ENCODE data around the gene CCDC106. TPM values are rescaled to one million over a fixed set of nuclear protein-coding genes. Genes with fewer than 3 reads are reported as not detected.

Gene CCDC106
- total RNA-seq, 1 donor from 2014 or later, result 8.0 TPM

DNA sequence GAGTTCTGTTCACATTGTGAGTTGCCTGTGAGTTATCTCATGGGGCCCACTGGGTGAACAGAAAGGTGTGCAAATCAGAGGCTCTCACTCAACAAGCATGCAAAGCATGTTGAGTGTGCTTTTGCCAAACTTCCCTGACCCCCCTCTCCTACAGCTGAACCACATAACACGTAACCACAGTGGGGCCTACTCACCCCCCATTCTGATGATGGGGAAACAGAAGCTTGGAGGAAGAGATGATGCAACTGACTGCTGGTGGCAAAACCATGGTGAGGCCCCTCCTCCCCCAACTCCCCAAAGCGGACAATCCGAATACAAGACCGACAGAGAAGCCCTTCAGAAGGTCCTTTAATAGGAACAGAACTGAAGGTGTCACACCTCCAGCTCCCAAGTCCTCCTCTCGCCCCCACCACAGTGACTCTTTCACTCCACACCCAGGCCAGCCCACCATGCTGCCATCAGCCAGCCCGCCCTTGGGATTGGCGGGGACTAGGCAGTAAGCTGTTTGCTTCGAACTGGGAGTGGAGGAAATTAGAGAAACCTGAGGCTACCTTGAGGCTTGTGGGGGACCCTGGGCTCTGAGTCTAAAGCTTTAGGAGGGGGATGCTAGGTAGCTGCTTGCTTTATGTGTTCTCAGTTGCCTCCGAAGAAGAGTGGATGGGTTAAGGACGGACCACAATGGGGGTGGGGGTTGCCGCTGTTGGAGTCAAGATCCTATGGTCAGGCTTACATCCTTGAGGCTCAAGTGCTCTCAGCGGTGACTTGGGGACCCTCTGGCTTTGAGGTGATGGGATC lies 27.4 kb upstream of the CCDC106 start:
- Mint-ChIP-seq H3K9me3 (no peaks in the 10 kb centered on the region), H3K27ac (no peak overlapping the region), H3K27me3 (no peaks in the 10 kb centered on the region), H3K36me3 (ENCODE audit: low read depth) (peaks cover 11% of the 10 kb centered on the region), H3K4me1 (peaks cover 26% of the 10 kb centered on the region), H3K4me3 (no peak overlapping the region)
- no peak for DNase-seq
- intact Hi-C loops (cut with micrococcal nuclease), result loop anchor here (5.0 to 10.0 kb wide), 2 partner anchors 38 to 1156 kb away; partner anchors contain the start of genes LENG9 and ZNF579

DNA sequence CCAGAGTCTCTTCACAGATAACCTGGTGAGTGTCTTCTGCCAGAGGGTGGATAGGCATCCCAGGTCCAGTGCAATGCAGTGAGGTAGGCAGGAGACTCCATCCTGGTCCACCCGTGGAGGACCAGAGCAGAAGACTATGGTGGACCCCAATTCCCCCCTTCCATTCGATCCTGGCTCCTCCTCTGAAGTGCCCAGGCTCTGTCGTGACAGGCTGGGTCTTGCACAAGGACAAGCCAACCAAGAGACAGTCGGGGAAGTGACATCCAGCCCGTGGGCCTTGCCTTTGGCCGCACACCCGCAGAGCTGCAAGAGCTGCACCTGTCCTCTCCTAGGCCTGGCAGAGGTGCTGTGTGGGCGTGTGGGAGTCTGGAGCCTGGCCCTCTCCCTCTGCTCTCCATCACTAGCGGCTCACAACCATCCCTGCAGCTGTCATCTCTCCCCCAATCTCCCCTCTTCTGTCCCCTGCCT lies 26.8 kb upstream of the CCDC106 start:
- DNase-seq, result no peak
- H3K27me3 Mint-ChIP-seq, result no peaks in the 10 kb centered on the region
- no peak overlapping the region for H3K27ac Mint-ChIP-seq
- H3K9me3 Mint-ChIP-seq, result no peaks in the 10 kb centered on the region
- H3K36me3 Mint-ChIP-seq (ENCODE audit: low read depth), result peaks cover 11% of the 10 kb centered on the region
- intact Hi-C loops (cut with micrococcal nuclease), result loop anchor here (5.0 to 10.0 kb wide), 2 partner anchors 39 to 1156 kb away; partner anchors contain the start of genes LENG9 and ZNF579
- H3K4me3 Mint-ChIP-seq, result no peak overlapping the region
- H3K4me1 Mint-ChIP-seq, result peaks cover 30% of the 10 kb centered on the region

DNA sequence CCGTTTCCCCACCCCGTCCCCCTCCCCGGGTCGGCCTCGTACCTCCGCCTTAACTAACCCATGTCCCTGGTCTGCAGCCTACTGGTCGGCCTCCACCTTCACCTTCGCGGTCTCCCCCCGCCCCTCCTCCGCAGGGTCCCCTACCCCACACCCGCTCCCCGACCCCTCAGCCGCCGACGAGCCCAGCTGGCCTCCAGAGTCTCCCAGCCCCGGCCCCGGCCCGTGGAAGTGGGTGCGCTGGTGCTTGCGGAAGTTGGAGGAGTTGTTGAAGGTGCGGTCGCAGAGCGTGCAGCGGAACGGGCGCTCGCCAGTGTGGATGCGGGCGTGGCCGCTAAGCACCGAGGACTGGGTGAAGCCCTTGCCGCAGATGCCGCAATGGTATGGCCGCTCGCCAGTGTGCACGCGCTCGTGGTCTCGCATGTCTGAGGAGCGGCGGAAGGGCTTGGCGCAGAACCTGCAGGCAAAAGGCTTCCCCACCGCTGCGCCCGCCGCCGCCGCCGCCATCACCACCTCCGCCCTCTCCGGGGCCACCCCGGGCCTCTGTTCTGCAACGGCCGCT lies 26.3 kb upstream of the CCDC106 start:
- H3K4me3 Mint-ChIP-seq, result no peak overlapping the region
- H3K9me3 Mint-ChIP-seq, result no peaks in the 10 kb centered on the region
- peaks cover under 1% of the 10 kb centered on the region for H3K27me3 Mint-ChIP-seq
- peaks cover 10% of the 10 kb centered on the region for H3K36me3 Mint-ChIP-seq (ENCODE audit: low read depth)
- intact Hi-C loops (cut with micrococcal nuclease), result loop anchor here (5.0 to 10.0 kb wide), 2 partner anchors 39 to 1157 kb away; partner anchors contain the start of genes LENG9 and ZNF579
- no peak overlapping the region for H3K27ac Mint-ChIP-seq
- no peak for DNase-seq
- peaks cover 35% of the 10 kb centered on the region for H3K4me1 Mint-ChIP-seq

DNA sequence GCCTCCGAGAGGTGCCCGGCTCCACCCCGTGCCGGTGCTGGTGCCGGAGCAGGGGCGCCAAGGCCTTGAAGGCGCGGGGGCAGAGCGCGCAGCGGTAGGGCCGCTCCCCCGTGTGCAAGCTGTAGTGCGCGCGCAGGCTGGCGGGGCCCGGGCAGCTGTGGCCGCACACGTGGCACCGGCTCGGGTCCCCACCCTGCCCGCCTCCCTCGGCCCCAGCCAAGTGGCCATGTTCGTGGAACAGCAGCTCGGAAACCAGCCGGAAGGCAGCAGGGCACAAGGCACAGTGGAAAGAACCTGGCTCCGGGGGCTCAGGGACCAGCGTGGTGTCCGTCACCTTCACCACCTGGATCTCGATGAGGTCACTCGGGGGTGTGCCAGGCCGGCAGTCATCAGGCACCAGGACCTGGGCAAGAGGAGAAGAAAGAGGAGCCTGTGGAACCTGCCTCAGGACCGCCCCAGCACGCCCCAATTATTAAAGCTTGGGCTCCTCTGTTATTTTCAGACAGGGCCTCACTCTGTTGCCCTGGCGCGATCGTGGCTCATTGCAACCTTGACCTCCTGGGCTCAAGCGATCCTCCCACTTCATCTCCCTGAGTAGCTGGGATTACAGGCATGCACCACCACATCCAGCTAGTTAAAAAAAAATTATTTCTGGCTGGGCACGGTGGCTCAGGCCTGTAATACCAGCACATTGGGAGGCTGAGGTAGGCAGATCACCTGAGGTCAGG lies 25.6 kb upstream of the CCDC106 start:
- Mint-ChIP-seq H3K27me3 (peaks cover 3% of the 10 kb centered on the region), H3K9me3 (no peaks in the 10 kb centered on the region), H3K36me3 (ENCODE audit: low read depth) (peaks cover 5% of the 10 kb centered on the region), H3K4me1 (peaks cover 40% of the 10 kb centered on the region), H3K4me3 (no peak overlapping the region), H3K27ac (no peak overlapping the region)
- DNase-seq, result no peak
- intact Hi-C loops (cut with micrococcal nuclease), result loop anchor here (5.0 to 10.0 kb wide), 2 partner anchors 40 to 1158 kb away; partner anchors contain the start of genes LENG9 and ZNF579

DNA sequence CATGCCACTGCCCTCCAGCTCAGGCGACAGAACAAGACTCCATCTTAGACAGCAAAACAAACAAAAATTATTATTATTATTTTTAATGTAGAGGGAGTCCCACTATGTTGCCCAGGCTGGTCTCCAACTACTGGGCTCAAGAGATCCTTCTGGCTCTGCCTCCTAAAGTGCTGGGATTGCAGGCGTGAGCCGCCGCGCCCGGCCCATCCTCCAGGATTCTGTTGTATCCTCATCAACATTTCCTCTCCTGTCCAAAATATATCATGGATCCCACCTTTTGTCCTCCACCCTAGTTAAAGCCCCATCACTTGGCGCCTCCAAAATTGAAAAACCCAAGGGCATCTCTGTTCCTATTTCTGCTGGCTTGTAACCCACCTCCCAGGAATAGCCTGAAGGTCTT lies 24.9 kb upstream of the CCDC106 start:
- intact Hi-C loops (cut with micrococcal nuclease), result loop anchor here (5.0 to 10.0 kb wide), 2 partner anchors 41 to 1158 kb away; partner anchors contain the start of genes LENG9 and ZNF579
- no peak for DNase-seq
- H3K27me3 Mint-ChIP-seq, result peaks cover 8% of the 10 kb centered on the region
- peaks cover 1% of the 10 kb centered on the region for H3K36me3 Mint-ChIP-seq (ENCODE audit: low read depth)
- H3K4me3 Mint-ChIP-seq, result no peak overlapping the region
- H3K9me3 Mint-ChIP-seq, result no peaks in the 10 kb centered on the region
- H3K4me1 Mint-ChIP-seq, result peaks cover 43% of the 10 kb centered on the region
- H3K27ac Mint-ChIP-seq, result no peak overlapping the region

DNA sequence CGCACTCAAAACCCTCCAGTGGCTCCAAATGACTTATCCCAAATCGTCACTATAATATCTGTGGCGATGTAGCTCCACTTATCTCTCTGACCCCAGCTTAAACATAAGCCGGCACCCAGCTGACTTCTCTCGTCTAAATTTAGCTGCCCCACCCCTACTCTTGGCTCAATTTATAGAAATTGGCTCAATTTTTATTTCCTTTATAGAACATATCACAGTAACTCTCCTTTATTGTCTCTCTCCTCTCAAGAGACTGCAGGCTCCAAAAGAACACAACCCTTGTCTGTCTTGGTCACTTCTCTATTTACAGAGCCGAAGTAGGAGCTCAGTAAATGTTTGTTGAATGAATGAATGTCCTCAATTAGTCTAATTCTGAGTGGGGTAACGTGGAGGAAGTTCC lies 24.5 kb upstream of the CCDC106 start:
- Mint-ChIP-seq H3K4me3 (peak overlapping the region; percentile 96), H3K27me3 (peaks cover 9% of the 10 kb centered on the region), H3K36me3 (ENCODE audit: low read depth) (peaks cover 1% of the 10 kb centered on the region), H3K27ac (no peak overlapping the region), H3K9me3 (no peaks in the 10 kb centered on the region), H3K4me1 (peaks cover 43% of the 10 kb centered on the region)
- DNase-seq, result no peak
- intact Hi-C loops (cut with micrococcal nuclease), result loop anchor here (5.0 to 10.0 kb wide), 2 partner anchors 41 to 1159 kb away; partner anchors contain the start of genes LENG9 and ZNF579

DNA sequence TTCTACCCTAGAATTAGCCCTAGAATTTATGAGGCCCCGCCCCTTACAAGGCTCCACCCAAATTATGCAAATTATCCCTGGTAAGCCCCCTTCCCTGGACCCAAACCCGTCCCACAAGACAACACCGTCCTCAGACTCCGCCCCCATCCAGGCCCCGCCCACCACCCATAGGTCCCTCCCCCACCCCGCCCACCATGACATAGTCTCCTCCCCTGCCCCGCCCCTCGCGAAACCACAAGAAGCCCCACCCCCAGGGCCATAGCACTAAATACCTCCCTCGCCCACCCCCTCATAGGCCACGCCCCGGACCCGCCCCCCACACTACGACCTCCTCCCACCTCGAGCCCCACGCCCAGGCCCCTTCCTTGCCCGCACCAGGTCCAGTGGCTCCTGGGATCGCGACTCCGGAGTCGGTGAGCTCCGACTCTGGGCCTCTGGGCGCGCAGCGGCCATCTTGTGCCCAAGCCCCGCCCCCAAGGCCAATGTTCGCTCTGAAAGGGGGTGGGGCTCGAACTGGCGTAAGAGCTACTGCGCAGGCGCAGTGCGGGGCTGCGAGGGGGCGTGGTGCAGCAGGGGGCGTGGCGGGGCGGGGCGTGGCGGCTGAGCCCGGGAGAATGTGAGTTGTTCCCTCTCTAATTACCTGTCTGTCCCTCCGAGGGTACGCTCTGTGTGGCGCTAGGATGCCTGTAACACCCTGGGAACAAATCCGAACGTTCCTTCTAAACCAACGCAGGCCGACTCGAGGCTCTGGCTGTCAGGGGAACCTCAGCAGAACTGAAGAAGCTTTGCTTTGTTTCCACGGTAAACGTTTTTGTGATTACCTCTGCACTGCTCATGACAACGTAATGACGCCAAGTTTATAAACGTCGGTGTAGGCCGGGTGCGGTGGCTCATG lies 23.7 kb upstream of the CCDC106 start, which contains the start of gene ZNF784:
ZNF784 (minus strand) TSS at position 458 of the 895 bp plus-strand sequence; CDS start at position 453, 5 bp downstream.
- Mint-ChIP-seq H3K27me3 (peaks cover 13% of the 10 kb centered on the region), H3K36me3 (ENCODE audit: low read depth) (peaks cover 1% of the 10 kb centered on the region), H3K27ac (peak within 1 kb of the TSS; percentile 99), H3K4me3 (peak within 1 kb of the TSS; percentile 96), H3K9me3 (no peaks in the 10 kb centered on the region), H3K4me1 (peaks cover 43% of the 10 kb centered on the region)
- DNase-seq, result peak; percentile 98
- intact Hi-C loops (cut with micrococcal nuclease), result loop anchor here (1.0 to 10.0 kb wide), 7 partner anchors 8 to 1160 kb away; partner anchors contain the start of genes FIZ1, LENG9, ZNF579 and ZNF865

DNA sequence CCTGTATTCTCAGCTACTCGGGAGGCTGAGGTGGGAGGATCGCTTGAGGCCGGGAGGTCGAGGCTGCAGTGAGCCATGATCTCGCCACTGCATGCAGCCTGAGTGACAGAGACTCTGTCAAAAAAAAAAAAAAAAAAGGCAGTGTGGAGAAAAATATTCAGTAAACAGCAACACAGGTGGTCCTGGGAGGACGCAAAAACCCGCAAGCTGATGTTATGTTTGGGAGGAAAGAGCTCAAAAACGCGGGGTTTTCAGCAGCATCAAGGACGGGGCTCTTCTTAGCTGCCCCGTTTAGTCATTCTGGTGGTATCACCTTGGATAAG lies 23.0 kb upstream of the CCDC106 start:
- Mint-ChIP-seq H3K9me3 (no peaks in the 10 kb centered on the region), H3K27ac (peak overlapping the region; percentile 99), H3K4me1 (peaks cover 43% of the 10 kb centered on the region), H3K4me3 (peak overlapping the region; percentile 96), H3K27me3 (peaks cover 13% of the 10 kb centered on the region), H3K36me3 (ENCODE audit: low read depth) (peaks cover 1% of the 10 kb centered on the region)
- intact Hi-C loops (cut with micrococcal nuclease), result loop anchor here (10.0 kb wide), 1 partner anchor 1160 kb away; the partner anchor contains the start of gene LENG9
- no peak for DNase-seq

DNA sequence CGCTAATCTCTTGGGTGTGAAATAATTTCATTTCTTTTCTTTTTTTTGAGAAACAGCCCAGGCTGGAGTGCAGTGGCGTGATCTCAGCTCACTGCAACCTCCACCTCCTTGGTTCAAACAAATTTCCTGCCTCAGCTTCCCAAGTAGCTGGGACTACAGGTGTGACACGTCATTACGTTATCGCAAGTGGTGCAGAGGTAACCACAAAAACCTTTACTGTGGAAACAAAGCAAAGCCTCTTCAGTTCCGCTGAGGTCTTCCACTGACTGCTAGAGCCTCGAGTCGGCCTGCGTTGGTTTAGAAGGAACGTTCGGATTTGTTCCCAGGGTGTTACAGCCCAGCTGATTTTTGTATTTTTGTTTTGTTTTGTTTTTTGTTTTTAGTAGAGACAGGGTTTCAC lies 21.7 kb upstream of the CCDC106 start:
- DNase-seq, result peak; percentile 92
- Mint-ChIP-seq H3K4me1 (peaks cover 34% of the 10 kb centered on the region), H3K4me3 (peak overlapping the region; percentile 75), H3K9me3 (no peaks in the 10 kb centered on the region), H3K27me3 (peaks cover 14% of the 10 kb centered on the region), H3K36me3 (ENCODE audit: low read depth) (peaks cover 1% of the 10 kb centered on the region), H3K27ac (peak overlapping the region; percentile 84)
- intact Hi-C loops (cut with micrococcal nuclease), result loop anchor here (10.0 kb wide), 1 partner anchor 1162 kb away; the partner anchor contains the start of gene LENG9

DNA sequence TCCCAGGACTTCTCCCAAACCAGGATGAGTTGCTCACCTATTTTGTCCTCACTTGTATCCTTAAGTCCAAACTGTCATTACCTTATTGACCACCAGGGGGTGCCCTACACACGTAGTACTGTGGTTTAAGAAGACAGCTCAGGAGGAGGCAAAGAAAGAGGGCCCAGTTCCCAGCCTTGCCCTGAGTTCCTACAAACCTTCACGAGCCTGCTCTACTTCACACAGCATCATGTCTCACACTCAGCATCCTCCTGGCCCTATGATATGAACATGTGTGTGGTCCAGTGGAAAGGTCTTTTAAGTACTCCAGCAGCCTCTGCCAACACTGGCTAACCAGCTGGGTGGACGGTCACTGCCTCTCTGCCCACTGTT lies 15.6 kb upstream of the CCDC106 start:
- DNase-seq, result peak; percentile 97
- peaks cover 38% of the 10 kb centered on the region for H3K4me1 Mint-ChIP-seq
- H3K9me3 Mint-ChIP-seq, result no peaks in the 10 kb centered on the region
- H3K27ac Mint-ChIP-seq, result peak overlapping the region; percentile 3
- no peak overlapping the region for H3K4me3 Mint-ChIP-seq
- intact Hi-C loops (cut with micrococcal nuclease), result loop anchor here (1.0 kb wide), 2 partner anchors 8 to 21 kb away; partner anchors contain the start of gene ZNF784
- peaks cover 17% of the 10 kb centered on the region for H3K36me3 Mint-ChIP-seq (ENCODE audit: low read depth)
- H3K27me3 Mint-ChIP-seq, result peaks cover 13% of the 10 kb centered on the region

DNA sequence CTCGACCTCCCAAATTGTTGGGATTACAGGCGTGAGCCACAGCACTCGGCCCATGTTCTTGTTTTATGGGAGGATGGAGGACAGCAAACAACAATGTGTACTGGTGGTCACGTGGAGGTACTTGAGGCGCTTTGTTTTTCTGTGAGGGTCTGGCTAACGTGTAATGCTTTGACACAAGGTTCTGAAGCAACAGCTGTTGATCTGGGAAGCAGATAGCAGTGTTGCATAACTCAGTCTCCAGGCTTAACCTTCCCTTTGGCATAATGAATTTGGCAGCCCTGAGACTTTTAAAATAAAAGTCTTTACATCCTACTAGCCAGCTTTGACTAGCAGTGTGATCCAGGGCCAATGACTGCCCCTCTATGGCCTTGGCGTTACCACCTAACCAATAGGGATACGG lies 14.2 kb upstream of the CCDC106 start:
- intact Hi-C loops (cut with micrococcal nuclease), result loop anchor here (2.0 kb wide), 1 partner anchor 41 kb away; the partner anchor contains the start of gene EPN1
- peaks cover 44% of the 10 kb centered on the region for H3K4me1 Mint-ChIP-seq
- H3K9me3 Mint-ChIP-seq, result peaks cover under 1% of the 10 kb centered on the region
- DNase-seq, result no peak
- H3K27me3 Mint-ChIP-seq, result peaks cover 6% of the 10 kb centered on the region
- H3K36me3 Mint-ChIP-seq (ENCODE audit: low read depth), result peaks cover 26% of the 10 kb centered on the region
- no peak overlapping the region for H3K27ac Mint-ChIP-seq
- no peak overlapping the region for H3K4me3 Mint-ChIP-seq

DNA sequence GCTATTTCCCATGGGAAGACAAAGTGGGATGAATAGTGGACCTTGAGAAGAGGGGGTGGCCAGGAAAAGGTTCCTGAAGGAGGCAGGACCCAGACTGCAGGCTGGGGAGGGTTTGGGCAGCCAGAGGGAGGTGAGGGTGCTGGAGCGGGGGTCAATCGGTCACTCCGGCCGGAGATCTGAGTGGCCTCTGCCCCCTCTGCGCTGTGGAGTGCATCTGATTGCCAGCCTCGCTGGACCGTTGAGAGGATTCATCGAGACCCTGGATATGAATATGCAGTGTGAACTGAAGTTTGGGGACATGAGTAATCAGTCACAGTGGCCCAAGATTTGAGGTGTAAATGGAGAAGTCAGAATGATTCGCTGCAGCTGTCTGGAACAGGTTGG lies 12.7 kb upstream of the CCDC106 start:
- Mint-ChIP-seq H3K27me3 (peaks cover 3% of the 10 kb centered on the region), H3K9me3 (peaks cover 3% of the 10 kb centered on the region), H3K4me1 (peaks cover 49% of the 10 kb centered on the region), H3K4me3 (peak overlapping the region; percentile 100), H3K36me3 (ENCODE audit: low read depth) (peaks cover 33% of the 10 kb centered on the region), H3K27ac (peak overlapping the region; percentile 100)
- intact Hi-C loops (cut with micrococcal nuclease), result loop anchor here (1.0 to 2.0 kb wide), 2 partner anchors 8 to 39 kb away; partner anchors contain the start of genes EPN1 and ZNF581
- DNase-seq, result peak; percentile 65

All from activated CD4-positive, alpha-beta T cell treated with anti-CD3 and anti-CD28 coated beads, Interleukin-2, amount 10 ng/mL, durations not matched to agents 24 days and 14 days (primary cell).